Activated naive CD4-positive, alpha-beta T cell treated with anti-CD3 and anti-CD28 coated beads, Interleukin-2, amount 10 ng/mL, durations not matched to agents 5 hours and 36 hours (primary cell): ENCODE measurements around the gene KCNQ5. TPM values are rescaled to one million over a fixed set of nuclear protein-coding genes. Genes with fewer than 3 reads are reported as not detected.

Source experiments
- microRNA-seq: library from miRNA; unstranded; fragments of <30 nt; microRNA quantifications from one replicate; pipeline ENCODE4 v1.2.0, GENCODE V29; 2022; ENCODE audit warnings: borderline microRNAs expressed, borderline replicate concordance
- total RNA-seq, 2 experiments: library from RNA; stranded (reverse); gene quantifications; one replicate each; pipeline ENCODE4 v1.2.3, GENCODE V29; 2021

Gene KCNQ5
- total RNA-seq, result 1 to 10 TPM; 5.9 to 6.2 TPM

GRCh38 chr6:72621291-72622093, at the start of gene KCNQ5:
KCNQ5 (plus strand) TSS chr6:72622064.

GRCh38 chr6:73225396-73225795, 603.5 kb downstream of the KCNQ5 start, which contains the start of gene KHDC1L:
KHDC1L (minus strand) TSS chr6:73225496; CDS start chr6:73225408, 88 bp downstream.

Small RNA genes within 50 kb of the gene (microRNA-seq; reads per million reads assigned to microRNA genes)
- not detected for gene MIR4282
